ENCODE measurements around the gene RABL6.
"Not testable (repeated sequence)": the region's sequence is repeated elsewhere in the genome, so short reads cannot be mapped to it uniquely, and the experiment has no call there.

DNA sequence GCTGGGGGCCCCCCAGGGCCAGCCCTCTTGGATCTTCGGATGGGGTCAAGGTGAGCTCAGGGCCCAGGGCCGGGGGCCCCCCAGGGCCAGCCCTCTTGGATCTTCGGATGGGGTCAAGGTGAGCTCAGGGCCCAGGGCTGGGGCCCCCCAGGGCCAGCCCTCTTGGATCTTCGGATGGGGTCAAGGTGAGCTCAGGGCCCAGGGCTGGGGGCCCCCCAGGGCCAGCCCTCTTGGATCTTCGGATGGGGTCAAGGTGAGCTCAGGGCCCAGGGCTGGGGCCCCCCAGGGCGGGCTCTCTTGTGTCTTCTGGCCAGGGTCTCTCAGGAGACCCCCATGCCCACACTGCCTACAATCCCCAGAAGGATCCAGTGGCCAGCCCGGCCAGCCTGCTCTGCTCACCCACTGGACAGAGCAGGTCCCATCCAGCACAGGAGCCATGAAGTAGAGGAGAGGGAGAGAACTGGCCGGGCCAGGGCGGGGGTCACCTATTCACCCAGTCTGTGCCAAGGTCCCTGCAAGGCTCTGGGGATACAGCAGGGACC lies 4.7 kb upstream of the RABL6 start:
- TF ChIP-seq, protein P1, sequence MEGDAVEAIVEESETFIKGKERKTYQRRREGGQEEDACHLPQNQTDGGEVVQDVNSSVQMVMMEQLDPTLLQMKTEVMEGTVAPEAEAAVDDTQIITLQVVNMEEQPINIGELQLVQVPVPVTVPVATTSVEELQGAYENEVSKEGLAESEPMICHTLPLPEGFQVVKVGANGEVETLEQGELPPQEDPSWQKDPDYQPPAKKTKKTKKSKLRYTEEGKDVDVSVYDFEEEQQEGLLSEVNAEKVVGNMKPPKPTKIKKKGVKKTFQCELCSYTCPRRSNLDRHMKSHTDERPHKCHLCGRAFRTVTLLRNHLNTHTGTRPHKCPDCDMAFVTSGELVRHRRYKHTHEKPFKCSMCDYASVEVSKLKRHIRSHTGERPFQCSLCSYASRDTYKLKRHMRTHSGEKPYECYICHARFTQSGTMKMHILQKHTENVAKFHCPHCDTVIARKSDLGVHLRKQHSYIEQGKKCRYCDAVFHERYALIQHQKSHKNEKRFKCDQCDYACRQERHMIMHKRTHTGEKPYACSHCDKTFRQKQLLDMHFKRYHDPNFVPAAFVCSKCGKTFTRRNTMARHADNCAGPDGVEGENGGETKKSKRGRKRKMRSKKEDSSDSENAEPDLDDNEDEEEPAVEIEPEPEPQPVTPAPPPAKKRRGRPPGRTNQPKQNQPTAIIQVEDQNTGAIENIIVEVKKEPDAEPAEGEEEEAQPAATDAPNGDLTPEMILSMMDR (conservative IDR thresholded peaks at IDR 0.05 in 1 of 2, IDR thresholded peaks at IDR 0.05 in 1 of 2; ENCODE audit: low read depth in 1 of 2, low read length in 2 of 2), result not testable (repeated sequence)
- not testable (repeated sequence) for TF ChIP-seq EZH2 (IDR thresholded peaks at IDR 0.05; ENCODE audit: low read length, missing control alignments)
